Measurements from ENCODE around the gene IL1A.
A peak's percentile ranks its signal among the peaks of the same experiment; 100 is the strongest.

The IL1A gene

DNA sequence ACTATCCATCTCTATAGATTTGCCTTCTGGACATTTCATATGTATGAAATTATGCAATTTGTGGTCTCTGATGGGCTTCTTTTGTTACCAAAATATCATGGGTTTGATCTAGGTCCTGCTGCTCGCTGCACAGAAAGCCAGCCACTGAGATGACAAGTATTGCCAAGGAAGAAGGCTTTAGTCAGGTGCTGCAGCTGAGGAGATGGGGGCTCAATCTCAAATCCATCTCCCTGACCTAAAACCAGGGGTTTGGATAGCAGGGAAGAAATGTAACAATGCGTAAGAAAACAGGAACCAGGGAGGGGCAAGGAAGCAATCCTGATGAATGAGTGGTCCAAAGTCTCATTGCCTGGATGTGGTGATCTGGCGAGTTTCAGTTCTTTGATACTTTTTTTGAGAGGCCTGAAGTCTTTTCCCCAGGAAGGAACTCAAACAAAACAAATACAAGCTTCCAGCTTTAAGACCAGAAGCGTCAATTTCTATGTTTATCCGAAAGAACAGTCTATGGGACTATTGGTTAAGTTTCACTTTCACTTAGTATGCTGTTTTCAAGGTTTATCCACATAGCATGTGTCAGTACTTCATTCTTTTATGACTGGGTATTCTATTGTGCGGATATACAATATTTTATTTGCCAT, 16.5 kb downstream of the IL1A start:
- FAIRE-seq (no peak), DNase-seq (ENCODE audit: extremely low spot score, insufficient read length, low read depth) (no peak)

DNA sequence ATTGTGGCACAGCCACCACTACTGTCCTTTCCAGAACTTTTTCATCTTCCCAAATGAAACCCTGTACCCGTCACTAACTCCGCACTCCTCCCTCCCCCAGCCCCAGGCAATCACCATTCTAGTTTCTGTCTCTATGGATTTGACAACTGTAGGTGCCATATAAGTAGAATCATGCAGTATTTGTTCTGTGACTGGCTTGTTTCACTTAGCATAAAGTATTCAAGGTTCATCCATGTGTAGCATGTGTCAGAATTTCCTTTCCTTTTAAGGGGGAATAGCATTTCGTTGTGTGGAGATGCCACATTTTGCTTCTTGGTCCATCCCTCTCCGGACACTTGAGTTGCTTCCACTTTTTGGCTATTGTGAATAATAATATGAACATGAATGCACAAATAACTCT, 19.0 kb downstream of the IL1A start:
- FAIRE-seq, result peak; percentile 15

DNA sequence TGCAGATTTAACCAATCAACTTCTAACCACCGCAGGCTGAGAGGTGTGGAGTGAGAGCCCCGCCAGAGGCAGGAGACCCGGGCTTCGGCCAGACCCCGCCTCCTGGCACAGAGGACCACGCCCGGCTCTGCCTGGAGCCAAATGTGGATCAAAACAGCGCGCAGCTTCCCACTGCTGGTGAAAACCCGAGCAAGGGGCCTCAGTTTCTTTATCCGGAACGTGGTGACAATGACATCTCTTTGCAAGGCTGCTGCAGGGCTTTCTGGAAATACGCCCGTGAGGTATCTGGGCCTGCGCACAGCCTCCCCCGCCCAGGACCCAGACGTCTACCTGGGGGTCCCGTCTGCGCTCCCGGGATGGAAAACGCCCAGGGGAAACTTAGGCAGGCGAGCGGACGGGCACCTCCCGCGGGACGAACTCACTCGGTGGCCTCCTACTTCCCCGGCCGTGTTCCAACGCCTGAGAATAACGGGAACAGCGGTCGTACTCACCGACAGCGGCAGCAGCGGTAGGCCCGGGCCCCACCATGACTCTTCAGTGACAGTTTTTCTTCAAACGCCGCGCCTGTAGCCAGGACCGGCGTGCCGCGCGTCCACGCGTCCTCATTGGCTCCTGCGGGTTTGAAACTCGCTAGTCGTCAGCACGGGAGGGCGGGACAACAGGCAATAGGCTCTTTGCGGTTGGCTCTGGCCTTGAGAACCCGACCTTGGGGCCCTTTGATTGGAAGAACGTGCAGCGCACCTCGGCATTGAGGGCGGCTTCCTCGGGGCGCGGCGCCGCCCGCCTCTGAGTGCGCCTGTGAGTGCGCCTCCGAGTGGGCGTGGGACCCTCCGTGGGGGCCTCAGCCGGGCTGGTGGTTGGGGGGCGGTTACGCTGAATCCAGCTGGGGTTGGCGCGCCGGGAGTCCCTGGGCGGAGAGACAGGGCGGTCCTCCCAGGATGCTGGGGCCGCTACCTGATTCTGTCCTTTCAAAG, 19.9 kb downstream of the IL1A start, which contains the start of gene CKAP2L:
Gene CKAP2L (minus strand): TSS at position 539 of the 974 bp plus-strand sequence. CDS start 11 bp downstream, at position 528.
- FAIRE-seq (peak; percentile 97), DNase-seq (ENCODE audit: extremely low spot score, insufficient read length, low read depth) (peak; percentile 95)

More for the DNA sequence above, 19.0 kb downstream of the IL1A start:
- DNase-seq (ENCODE audit: extremely low spot score, insufficient read length, low read depth), result no peak

DNA sequence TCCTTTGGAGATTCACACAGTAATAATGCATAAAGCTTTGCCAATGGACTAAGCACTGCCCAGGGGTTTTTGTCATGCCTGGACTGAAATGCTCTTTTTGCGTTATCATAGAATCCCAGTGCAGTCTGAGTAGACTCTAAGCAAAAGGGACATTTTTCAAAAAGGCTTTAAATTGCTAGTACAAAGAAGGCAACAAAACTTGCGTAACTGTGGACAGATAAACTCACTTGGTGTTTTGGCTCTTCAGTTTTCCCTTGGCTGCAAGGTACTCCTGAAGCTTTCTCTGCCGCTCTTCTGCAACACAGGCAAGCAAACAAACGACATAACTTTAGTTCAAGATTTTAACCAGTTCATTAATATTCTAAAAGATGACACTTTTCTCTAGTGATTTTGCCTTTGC, 22.0 kb downstream of the IL1A start:
- no peak for FAIRE-seq
- DNase-seq (ENCODE audit: extremely low spot score, insufficient read length, low read depth), result no peak

DNA sequence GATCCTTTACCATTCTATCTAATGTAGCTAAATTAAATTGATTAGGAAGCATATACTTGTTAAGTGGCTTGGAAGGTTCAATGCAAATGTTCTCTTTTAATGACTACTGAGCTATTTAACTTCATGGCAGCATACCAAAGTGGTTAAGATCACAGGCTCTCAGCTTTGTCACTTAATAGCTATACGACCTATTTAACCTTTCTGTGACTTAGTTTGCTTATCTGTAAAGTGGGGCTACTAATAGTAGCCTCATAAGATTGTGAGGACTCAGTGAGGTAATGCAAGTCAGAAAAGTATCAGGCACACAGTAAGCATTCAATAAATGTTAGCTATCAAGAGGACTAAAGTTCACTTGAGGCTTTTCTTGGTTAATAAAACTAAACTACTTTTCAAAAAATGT, 24.1 kb downstream of the IL1A start:
- DNase-seq (ENCODE audit: extremely low spot score, insufficient read length, low read depth) (no peak), FAIRE-seq (no peak)

DNA sequence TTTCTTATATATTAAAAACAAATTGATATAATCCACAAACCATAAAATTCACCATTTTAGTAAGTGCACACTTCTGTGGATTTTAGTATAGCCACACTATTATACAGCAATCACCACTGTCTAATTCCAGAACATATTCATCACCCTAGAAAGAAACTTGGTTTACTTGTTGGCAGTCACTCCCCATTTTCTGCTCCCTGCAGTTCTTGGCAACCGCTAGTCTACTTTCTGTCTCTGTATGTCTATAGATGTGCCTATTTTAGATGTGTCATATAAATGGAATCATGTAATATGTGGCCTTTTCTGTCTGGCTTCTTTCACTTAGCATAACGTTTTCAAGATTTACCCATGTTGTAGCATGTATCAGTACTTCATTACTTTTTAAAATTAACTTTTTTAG, 25.6 kb downstream of the IL1A start:
- FAIRE-seq, result no peak
- DNase-seq (ENCODE audit: extremely low spot score, insufficient read length, low read depth), result no peak

DNA sequence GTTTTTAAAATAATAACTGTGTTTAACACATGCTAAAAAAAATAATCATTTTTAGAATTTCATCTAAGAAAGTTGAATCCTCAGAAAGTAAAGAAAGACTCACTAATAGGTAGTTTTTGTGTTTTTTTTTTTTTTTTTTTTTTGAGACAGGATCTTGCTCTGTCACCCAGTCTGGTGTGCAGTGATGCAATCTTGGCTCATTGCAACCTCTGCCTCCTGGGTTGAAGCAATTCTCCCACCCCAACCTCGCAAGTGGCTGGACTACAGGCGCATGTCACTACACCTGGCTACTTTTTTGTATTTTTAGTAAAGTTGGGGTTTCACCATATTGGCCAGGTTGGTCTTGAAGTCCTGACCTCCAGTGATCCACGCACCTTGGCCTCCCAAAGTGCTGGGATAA, 27.0 kb downstream of the IL1A start:
- no peak for FAIRE-seq
- DNase-seq (ENCODE audit: extremely low spot score, insufficient read length, low read depth), result no peak

DNA sequence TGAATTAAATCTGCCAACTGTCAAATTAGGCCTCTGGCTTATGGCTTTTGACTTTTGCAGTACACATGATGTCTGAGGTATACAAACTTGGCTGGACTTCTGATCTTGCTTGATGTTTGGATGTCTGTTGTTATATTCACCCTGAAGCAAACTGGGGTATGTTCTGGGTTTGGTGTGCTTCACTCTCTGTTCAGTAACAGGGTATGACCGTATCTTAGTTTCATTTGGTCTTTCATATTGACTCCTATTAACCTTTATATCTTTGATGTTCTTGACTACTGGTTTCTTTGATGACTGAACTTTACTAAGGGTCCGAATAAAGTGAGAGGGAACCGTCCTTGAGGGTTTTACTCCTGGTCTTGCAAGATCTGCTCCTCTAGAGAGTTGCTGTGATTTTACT, 28.1 kb downstream of the IL1A start:
- DNase-seq (ENCODE audit: extremely low spot score, insufficient read length, low read depth) (no peak), FAIRE-seq (no peak)

DNA sequence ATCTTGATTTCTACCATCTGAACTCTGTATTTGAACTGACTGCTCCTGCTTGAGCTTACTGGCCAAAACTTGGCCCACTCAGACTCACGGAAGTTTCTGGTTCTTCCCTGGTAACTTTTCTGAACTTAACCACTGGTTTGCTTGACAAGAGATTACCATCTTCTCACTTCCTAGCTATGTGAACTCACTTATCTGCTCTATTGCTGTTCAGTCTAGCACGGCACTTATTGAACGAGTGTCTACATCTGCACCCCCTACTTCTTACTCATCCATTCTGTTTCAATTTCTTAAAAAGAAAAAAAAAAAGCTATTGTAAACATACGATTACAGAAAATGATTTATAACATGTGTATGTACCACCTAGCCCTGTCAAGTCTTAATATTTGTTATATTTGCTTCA, 28.8 kb downstream of the IL1A start:
- FAIRE-seq, result no peak

DNA sequence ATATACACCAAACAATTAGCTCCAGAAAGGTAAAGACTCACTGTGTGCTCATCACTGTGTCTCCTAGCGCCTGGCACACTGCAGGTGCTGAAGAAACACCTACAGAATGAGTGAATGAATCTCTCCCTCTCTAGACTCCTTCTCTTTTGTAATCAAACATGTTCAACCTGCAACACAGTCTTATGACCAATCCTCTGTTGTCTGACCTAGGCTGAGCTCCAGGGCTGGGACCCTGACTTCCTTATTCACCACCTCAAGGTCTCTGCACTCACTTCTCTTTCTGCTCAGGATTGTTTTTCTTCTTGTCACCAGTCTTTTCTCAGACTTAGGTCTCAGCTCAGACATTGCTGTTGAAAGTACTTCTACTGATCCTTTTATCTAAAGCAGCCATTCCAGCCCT, 29.7 kb downstream of the IL1A start:
- no peak for FAIRE-seq

More for the DNA sequence above, 28.8 kb downstream of the IL1A start:
- no peak for DNase-seq (ENCODE audit: extremely low spot score, insufficient read length, low read depth)

DNA sequence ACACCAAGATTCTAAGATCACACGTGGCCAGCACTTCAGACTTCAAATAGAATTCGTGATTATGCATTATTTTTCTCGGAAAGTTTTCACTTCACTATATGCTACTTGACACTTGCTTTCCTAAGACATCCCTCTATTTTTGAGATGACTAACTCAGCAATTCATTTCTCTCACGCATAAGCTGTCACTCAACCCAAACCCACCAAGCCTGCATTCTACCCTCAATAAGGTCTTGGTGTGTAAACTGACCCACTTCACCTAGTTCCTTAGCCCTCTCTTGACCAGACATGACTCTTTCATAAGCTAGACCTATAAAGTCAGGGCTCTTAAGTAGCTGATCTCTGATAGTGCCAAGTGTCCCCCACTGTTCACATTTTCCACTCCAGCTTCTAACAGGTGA, 31.6 kb downstream of the IL1A start:
- FAIRE-seq (no peak), DNase-seq (ENCODE audit: extremely low spot score, insufficient read length, low read depth) (no peak)

More for the DNA sequence above, 29.7 kb downstream of the IL1A start:
- no peak for DNase-seq (ENCODE audit: extremely low spot score, insufficient read length, low read depth)

DNA sequence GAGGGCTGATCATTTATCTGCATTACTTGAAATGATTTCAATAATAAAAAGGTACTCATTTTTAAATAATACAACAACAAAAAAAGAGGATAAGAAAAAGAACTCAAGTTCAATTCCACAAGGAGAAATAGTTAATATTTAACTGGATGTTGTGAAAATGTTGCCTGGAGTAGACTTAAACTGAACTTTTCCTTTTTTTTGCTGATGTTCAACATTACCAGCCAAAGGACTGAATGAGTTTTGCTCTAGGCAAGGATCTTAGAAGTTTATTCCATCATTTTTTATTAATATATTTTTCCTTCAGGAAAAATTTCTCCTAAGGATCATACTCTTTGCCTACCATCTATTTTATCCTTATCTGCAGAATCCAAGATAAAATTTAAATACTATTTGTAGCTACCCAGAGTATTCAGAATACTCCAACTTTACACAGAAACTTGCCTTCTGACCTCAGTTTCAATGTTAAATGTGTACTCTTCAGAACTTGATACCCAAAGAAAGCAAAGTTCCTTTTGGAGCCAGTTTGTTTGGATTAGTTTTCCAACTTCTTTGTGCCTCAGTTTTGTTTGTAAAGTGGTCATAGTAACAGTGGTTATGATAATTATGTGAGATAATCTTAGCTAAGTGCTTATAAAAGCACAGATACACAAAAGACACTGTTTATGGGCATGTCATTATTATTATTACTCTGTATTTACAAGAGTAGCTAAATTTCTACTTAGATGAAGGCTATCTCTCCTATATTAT, 32.7 kb downstream of the IL1A start:
- no peak for FAIRE-seq

DNA sequence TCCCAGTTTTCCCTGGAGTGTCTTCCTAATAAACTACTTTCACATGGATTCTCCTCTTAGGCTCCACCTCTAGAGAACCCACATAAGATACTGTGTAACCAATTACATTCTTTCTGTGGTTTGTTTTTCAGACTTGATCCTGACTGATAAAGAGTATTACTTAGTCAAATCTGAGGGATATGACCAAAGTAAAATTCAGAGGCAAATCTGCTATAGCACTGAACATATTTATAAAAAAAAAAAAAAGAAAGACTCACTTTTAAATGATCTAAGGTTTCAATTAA, 33.8 kb downstream of the IL1A start:
- FAIRE-seq (no peak), DNase-seq (ENCODE audit: extremely low spot score, insufficient read length, low read depth) (no peak)

More for the DNA sequence above, 32.7 kb downstream of the IL1A start:
- DNase-seq (ENCODE audit: extremely low spot score, insufficient read length, low read depth), result no peak

DNA sequence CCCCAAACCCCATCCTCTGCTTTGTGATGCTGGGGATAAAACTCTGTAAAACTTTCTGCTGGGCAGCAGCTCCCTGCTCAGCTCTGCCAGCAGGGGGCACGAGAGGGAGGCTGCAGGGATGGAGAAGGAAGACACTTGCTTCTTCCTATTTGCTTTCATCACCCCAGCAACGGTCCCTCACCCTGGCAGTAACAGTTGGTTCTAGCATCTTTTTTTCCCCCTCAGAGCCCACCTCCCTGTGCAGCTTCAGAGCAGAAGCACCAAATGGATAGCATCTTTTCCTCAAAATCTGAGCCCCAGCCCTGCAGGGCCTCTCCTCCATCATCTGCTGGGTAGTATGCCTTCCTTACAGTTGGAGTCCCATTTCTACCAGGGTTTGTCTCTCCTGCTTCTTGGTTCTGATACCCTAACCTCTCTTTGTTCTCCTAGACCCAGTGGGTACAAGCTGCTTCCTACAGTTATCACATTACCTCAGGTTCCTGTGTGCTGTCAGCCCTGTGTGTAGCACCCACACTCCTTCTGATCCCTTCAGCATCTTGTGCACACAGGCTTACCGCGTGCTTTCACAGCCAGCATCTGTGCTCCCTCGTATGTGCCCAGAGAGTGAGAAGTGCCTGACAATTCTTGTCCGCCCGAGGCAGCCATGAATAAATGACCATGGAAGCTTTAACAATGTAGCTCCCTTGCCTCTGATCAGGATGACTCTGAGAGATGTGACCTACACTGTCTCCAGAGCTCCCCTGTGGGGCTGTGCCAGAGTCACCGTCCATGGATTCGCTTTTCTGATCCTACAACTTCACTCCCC, 34.3 kb downstream of the IL1A start:
- FAIRE-seq, result peak; percentile 90

DNA sequence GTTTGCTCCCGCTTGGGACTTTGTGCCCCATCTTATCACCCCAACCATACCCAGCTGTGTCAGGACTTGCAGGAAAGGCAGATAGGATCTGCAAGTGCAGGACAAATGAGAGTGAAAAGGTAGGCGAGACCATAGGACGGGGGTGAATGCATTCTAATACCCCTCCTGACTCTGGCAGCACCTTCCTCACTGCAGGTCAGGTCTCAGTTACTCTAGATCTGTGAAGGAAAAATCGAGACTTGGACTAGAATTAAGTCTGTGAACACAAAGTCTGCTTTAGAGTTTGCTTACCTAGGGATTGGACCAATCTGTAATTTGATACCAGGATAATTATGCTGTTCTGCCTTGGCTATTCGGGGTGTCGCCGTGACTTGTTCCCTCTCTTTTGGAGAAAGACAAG, 43.8 kb downstream of the IL1A start:
- FAIRE-seq, result no peak
- DNase-seq (ENCODE audit: extremely low spot score, insufficient read length, low read depth), result no peak

More for the DNA sequence above, 34.3 kb downstream of the IL1A start:
- DNase-seq (ENCODE audit: extremely low spot score, insufficient read length, low read depth), result peak; percentile 65

DNA sequence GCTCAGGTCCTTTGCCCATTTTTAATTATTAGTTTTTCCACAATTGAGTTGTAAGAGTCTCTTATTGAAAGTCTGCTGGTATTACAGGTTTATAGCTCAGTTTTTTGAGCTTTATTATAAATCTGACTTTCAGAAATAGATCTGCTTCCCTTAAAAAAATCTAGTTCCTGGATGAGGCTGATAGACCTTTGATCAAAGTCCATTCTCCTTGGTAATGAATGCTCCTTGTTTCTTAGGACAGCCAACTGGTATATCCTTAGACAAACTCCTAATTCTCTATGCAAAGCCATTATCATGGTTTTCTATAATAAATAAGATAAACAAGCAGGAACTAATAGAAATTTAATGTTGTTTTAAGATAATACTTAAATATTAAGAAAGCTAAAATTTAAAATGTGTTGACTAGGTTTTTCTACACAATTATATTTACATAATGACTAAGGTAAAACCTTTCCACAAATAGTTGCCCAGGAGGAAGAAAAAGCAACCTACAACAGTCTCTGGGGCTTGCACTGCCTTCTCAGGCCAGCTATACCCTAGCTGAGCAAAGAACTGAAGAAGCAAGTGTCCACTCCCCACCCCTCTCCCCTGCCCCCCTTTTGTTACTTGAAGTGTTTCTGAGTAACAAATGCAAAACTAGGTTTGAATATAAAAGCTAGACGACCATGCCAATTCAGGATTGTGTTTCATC, 46.6 kb downstream of the IL1A start:
- DNase-seq (ENCODE audit: extremely low spot score, insufficient read length, low read depth), result no peak
- no peak for FAIRE-seq

DNA sequence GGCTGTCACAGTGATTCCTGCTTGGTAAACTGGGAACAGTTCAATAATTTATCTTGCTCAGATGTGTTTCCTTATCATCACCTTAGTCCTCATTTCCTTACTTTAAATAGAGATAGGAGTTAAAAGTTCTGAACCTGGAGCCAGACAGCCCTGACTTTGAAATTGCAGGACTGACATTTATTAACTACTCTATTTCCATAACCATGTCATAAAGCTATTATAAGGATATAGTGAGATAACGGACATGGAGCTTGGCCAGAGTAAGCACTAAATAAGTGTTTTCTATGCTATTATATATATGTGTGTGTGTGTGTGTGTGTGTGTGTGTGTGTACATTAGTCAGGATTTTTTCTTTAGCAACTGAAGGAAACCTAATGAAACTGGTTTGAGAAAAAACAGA, 50.4 kb downstream of the IL1A start:
- DNase-seq (ENCODE audit: extremely low spot score, insufficient read length, low read depth) (no peak), FAIRE-seq (no peak)

DNA sequence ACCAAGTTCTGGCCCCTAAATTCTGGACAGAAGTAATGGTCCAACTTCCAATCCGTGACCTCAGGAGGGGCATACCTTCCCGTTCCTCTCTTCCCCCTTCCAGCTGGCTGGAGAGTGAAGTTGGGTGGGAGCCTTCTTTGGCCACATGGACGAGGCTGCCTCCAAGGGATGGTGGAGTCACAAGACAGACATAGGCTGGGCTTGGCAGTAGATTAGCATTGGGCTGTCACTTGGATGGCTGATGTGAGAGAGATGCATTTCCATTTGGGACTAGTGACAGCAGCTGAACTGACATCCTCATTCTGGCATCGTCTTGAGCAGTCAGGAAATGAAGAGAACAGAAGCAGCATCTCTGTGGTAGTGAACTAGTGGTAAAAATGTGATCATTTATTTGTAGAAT, 50.8 kb downstream of the IL1A start:
- no peak for FAIRE-seq

DNA sequence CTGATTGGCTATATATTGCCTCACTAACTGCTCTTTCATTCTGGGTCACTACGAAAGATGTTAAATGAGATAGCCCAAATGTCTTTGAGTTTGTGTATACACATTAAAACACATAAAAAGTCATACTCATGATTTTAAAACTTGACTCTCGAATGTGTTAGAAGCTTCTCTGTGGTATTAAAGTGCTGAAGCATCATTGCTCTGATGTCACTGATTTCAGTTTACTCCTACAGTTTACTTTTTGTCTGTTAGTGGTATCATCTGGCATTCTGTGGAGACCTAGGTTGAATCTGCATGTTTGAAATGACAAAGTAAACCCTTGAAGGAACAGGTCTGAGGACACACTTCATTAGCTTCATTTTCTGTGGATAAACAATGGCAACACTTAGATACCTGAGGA, 52.8 kb downstream of the IL1A start:
- no peak for DNase-seq (ENCODE audit: extremely low spot score, insufficient read length, low read depth)
- FAIRE-seq, result no peak

More for the DNA sequence above, 50.8 kb downstream of the IL1A start:
- no peak for DNase-seq (ENCODE audit: extremely low spot score, insufficient read length, low read depth)

Measured in GM18507 (cell line).